ENCODE measurements around the gene LMTK3. TPM values are rescaled to one million over a fixed set of nuclear protein-coding genes. Genes with fewer than 3 reads are reported as not detected.

LMTK3 gene
- total and polyA plus RNA-seq, 2 experiments from 2014 or later, result 1.6 to 11.8 TPM

- TF ChIP-seq ZNF462 (CRISPR knock-in tag; IDR thresholded peaks at IDR 0.05) (no peak), NANOG (IDR thresholded peaks at IDR 0.05; ENCODE audit: borderline replicate concordance) (no peak), EZH2 (IDR thresholded peaks at IDR 0.05; ENCODE audit: low read depth, unreplicated experiment) (no peak), STAT1 (IDR thresholded peaks at IDR 0.05; ENCODE audit: unreplicated experiment) (no peak), ZNF114 (CRISPR knock-in tag; IDR thresholded peaks at IDR 0.05) (no peak), POLR2AphosphoS5 (IDR thresholded peaks at IDR 0.05; ENCODE audit: low read depth) (no peak), JUNB (IDR thresholded peaks at IDR 0.05; ENCODE audit: unreplicated experiment) (no peak), EZH2phosphoT487 (IDR thresholded peaks at IDR 0.05; ENCODE audit: unreplicated experiment) (no peak), ZNF331 (CRISPR knock-in tag; IDR thresholded peaks at IDR 0.05; ENCODE audit: low read depth) (no peak)
- TF ChIP-seq, protein P1, sequence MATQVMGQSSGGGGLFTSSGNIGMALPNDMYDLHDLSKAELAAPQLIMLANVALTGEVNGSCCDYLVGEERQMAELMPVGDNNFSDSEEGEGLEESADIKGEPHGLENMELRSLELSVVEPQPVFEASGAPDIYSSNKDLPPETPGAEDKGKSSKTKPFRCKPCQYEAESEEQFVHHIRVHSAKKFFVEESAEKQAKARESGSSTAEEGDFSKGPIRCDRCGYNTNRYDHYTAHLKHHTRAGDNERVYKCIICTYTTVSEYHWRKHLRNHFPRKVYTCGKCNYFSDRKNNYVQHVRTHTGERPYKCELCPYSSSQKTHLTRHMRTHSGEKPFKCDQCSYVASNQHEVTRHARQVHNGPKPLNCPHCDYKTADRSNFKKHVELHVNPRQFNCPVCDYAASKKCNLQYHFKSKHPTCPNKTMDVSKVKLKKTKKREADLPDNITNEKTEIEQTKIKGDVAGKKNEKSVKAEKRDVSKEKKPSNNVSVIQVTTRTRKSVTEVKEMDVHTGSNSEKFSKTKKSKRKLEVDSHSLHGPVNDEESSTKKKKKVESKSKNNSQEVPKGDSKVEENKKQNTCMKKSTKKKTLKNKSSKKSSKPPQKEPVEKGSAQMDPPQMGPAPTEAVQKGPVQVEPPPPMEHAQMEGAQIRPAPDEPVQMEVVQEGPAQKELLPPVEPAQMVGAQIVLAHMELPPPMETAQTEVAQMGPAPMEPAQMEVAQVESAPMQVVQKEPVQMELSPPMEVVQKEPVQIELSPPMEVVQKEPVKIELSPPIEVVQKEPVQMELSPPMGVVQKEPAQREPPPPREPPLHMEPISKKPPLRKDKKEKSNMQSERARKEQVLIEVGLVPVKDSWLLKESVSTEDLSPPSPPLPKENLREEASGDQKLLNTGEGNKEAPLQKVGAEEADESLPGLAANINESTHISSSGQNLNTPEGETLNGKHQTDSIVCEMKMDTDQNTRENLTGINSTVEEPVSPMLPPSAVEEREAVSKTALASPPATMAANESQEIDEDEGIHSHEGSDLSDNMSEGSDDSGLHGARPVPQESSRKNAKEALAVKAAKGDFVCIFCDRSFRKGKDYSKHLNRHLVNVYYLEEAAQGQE (IDR thresholded peaks at IDR 0.05; ENCODE audit: unreplicated experiment), result no peak
Measured at GRCh38 chr19:48514123-48514458, 2.5 kb upstream of the LMTK3 start (continued).

Measured in GM23338 (cell line).